ENCODE measurements around the gene NXF1. TPM values are rescaled to one million over a fixed set of nuclear protein-coding genes. Genes with fewer than 3 reads are reported as not detected.
"Not testable (repeated sequence)": the region's sequence is repeated elsewhere in the genome, so short reads cannot be mapped to it uniquely, and the experiment has no call there.

Gene NXF1
- total and polyA plus RNA-seq, 4 donors, result 32.2 to 106 (median 67.9) TPM

GRCh38 chr11:62771144-62772021, 33.9 kb downstream of the NXF1 start, which contains the start of gene TAF6L:
Gene TAF6L (plus strand): TSS chr11:62771396. CDS start chr11:62775784, 4,388 bp downstream.
- peak within 1 kb of the TSS; percentile 96 for H3K27ac ChIP-seq (ENCODE audit: low read depth, low read length)
- peak; percentile 89 to 99 (median 98) for DNase-seq (ENCODE audit: low read depth in 4 of 6, low spot score in 6 of 6)
- WGBS (ENCODE audit: insufficient coverage), result 0% methylated on average over 37 of the region's 60 CpGs
- peaks cover 35% of the 10 kb centered on the region for H3K36me3 ChIP-seq (ENCODE audit: control insufficient read depth, insufficient read depth, low read length)
- H3K4me1 ChIP-seq (ENCODE audit: control insufficient read depth, insufficient read depth, low read length), result peaks cover 27% of the 10 kb centered on the region
- H3K9me3 ChIP-seq (ENCODE audit: control insufficient read depth, insufficient read depth, low read length), result no peaks in the 10 kb centered on the region
- H3K27me3 ChIP-seq (ENCODE audit: control insufficient read depth, insufficient read depth, low read length), result no peaks in the 10 kb centered on the region
- peak within 1 kb of the TSS; percentile 85 for H3K4me3 ChIP-seq (ENCODE audit: low read depth, low read length)

GRCh38 chr11:62770778-62771143, 34.5 kb downstream of the NXF1 start:
- Histone ChIP-seq H3K36me3 (ENCODE audit: control insufficient read depth, insufficient read depth, low read length) (peaks cover 35% of the 10 kb centered on the region), H3K4me3 (ENCODE audit: low read depth, low read length) (peak overlapping the region; percentile 85), H3K9me3 (ENCODE audit: control insufficient read depth, insufficient read depth, low read length) (no peaks in the 10 kb centered on the region), H3K27ac (ENCODE audit: low read depth, low read length) (peak overlapping the region; percentile 96), H3K27me3 (ENCODE audit: control insufficient read depth, insufficient read depth, low read length) (no peaks in the 10 kb centered on the region), H3K4me1 (ENCODE audit: control insufficient read depth, insufficient read depth, low read length) (peaks cover 27% of the 10 kb centered on the region)
- WGBS (ENCODE audit: insufficient coverage), result 3% methylated on average over 11 of the region's 18 CpGs
- DNase-seq (ENCODE audit: low read depth in 4 of 6, low spot score in 6 of 6), result no peak

- not testable (repeated sequence) for H3K9me3 ChIP-seq (ENCODE audit: control insufficient read depth, insufficient read depth, low read length); H3K27ac ChIP-seq (ENCODE audit: low read depth, low read length); DNase-seq (ENCODE audit: low read depth in 4 of 6, low spot score in 6 of 6); H3K27me3 ChIP-seq (ENCODE audit: control insufficient read depth, insufficient read depth, low read length)
- no CpG with 5 or more reads among the region's 9 CpGs for WGBS (ENCODE audit: insufficient coverage)
- peak overlapping the region; percentile 93 for H3K4me3 ChIP-seq (ENCODE audit: low read depth, low read length)
- peaks cover 24% of the 10 kb centered on the region for H3K36me3 ChIP-seq (ENCODE audit: control insufficient read depth, insufficient read depth, low read length)
- peaks cover 11% of the 10 kb centered on the region for H3K4me1 ChIP-seq (ENCODE audit: control insufficient read depth, insufficient read depth, low read length)
Measured at GRCh38 chr11:62760867-62761227, 44.4 kb downstream of the NXF1 start.

GRCh38 chr11:62757846-62758788, 47.1 kb downstream of the NXF1 start:
- Histone ChIP-seq H3K36me3 (ENCODE audit: control insufficient read depth, insufficient read depth, low read length) (peaks cover 6% of the 10 kb centered on the region), H3K4me1 (ENCODE audit: control insufficient read depth, insufficient read depth, low read length) (peaks cover 28% of the 10 kb centered on the region), H3K27me3 (ENCODE audit: control insufficient read depth, insufficient read depth, low read length) (no peaks in the 10 kb centered on the region), H3K9me3 (ENCODE audit: control insufficient read depth, insufficient read depth, low read length) (no peaks in the 10 kb centered on the region), H3K27ac (ENCODE audit: low read depth, low read length) (no peak overlapping the region), H3K4me3 (ENCODE audit: low read depth, low read length) (no peak overlapping the region)
- WGBS (ENCODE audit: insufficient coverage), result 33% methylated on average over 4 of the region's 9 CpGs
- no peak for DNase-seq (ENCODE audit: low read depth in 4 of 6, low spot score in 6 of 6)

GRCh38 chr11:62755086-62755615, 50.1 kb downstream of the NXF1 start:
- Histone ChIP-seq H3K36me3 (ENCODE audit: control insufficient read depth, insufficient read depth, low read length) (peaks cover 21% of the 10 kb centered on the region), H3K27me3 (ENCODE audit: control insufficient read depth, insufficient read depth, low read length) (no peaks in the 10 kb centered on the region), H3K9me3 (ENCODE audit: control insufficient read depth, insufficient read depth, low read length) (no peaks in the 10 kb centered on the region), H3K4me1 (ENCODE audit: control insufficient read depth, insufficient read depth, low read length) (peaks cover 25% of the 10 kb centered on the region), H3K27ac (ENCODE audit: low read depth, low read length) (peak overlapping the region; percentile 10), H3K4me3 (ENCODE audit: low read depth, low read length) (no peak overlapping the region)
- no peak for DNase-seq (ENCODE audit: low read depth in 4 of 6, low spot score in 6 of 6)
- 68% methylated on average over 4 of the region's 10 CpGs for WGBS (ENCODE audit: insufficient coverage)

- Histone ChIP-seq H3K27ac (ENCODE audit: low read depth, low read length) (peak within 1 kb of the TSS; percentile 98), H3K4me1 (ENCODE audit: control insufficient read depth, insufficient read depth, low read length) (peaks cover 25% of the 10 kb centered on the region), H3K4me3 (ENCODE audit: low read depth, low read length) (peak within 1 kb of the TSS; percentile 90), H3K36me3 (ENCODE audit: control insufficient read depth, insufficient read depth, low read length) (peaks cover 21% of the 10 kb centered on the region), H3K9me3 (ENCODE audit: control insufficient read depth, insufficient read depth, low read length) (no peaks in the 10 kb centered on the region), H3K27me3 (ENCODE audit: control insufficient read depth, insufficient read depth, low read length) (no peaks in the 10 kb centered on the region)
- WGBS (ENCODE audit: insufficient coverage), result under 1% methylated on average over 47 of the region's 47 CpGs
- peak; percentile 94 to 100 (median 97) for DNase-seq (ENCODE audit: low read depth in 4 of 6, low spot score in 6 of 6)
Measured at GRCh38 chr11:62753736-62754603, 51.3 kb downstream of the NXF1 start, which contains the start of gene ZBTB3. Gene ZBTB3 (minus strand): TSS chr11:62754160. CDS start chr11:62753664, 496 bp downstream.

GRCh38 chr11:62752994-62753735, 52.1 kb downstream of the NXF1 start:
- Histone ChIP-seq H3K9me3 (ENCODE audit: control insufficient read depth, insufficient read depth, low read length) (no peaks in the 10 kb centered on the region), H3K27me3 (ENCODE audit: control insufficient read depth, insufficient read depth, low read length) (no peaks in the 10 kb centered on the region), H3K4me3 (ENCODE audit: low read depth, low read length) (peak overlapping the region; percentile 90), H3K4me1 (ENCODE audit: control insufficient read depth, insufficient read depth, low read length) (peaks cover 25% of the 10 kb centered on the region), H3K36me3 (ENCODE audit: control insufficient read depth, insufficient read depth, low read length) (peaks cover 24% of the 10 kb centered on the region), H3K27ac (ENCODE audit: low read depth, low read length) (peak overlapping the region; percentile 98)
- 78% methylated on average over 13 of the region's 15 CpGs for WGBS (ENCODE audit: insufficient coverage)
- no peak for DNase-seq (ENCODE audit: low read depth in 4 of 6, low spot score in 6 of 6)

GRCh38 chr11:62752177-62752785, 53.0 kb downstream of the NXF1 start:
- DNase-seq (ENCODE audit: low read depth in 4 of 6, low spot score in 6 of 6), result no peak
- 98% methylated on average over 12 of the region's 14 CpGs for WGBS (ENCODE audit: insufficient coverage)
- no peaks in the 10 kb centered on the region for H3K27me3 ChIP-seq (ENCODE audit: control insufficient read depth, insufficient read depth, low read length)
- H3K4me1 ChIP-seq (ENCODE audit: control insufficient read depth, insufficient read depth, low read length), result peaks cover 28% of the 10 kb centered on the region
- no peaks in the 10 kb centered on the region for H3K9me3 ChIP-seq (ENCODE audit: control insufficient read depth, insufficient read depth, low read length)
- peaks cover 24% of the 10 kb centered on the region for H3K36me3 ChIP-seq (ENCODE audit: control insufficient read depth, insufficient read depth, low read length)
- no peak overlapping the region for H3K27ac ChIP-seq (ENCODE audit: low read depth, low read length)
- no peak overlapping the region for H3K4me3 ChIP-seq (ENCODE audit: low read depth, low read length)

All from spinal cord (tissue), 10 donors.